HG02588 (cell line): ENCODE results near the gene TRIM22.
"Not testable (repeated sequence)": the region's sequence is repeated elsewhere in the genome, so short reads cannot be mapped to it uniquely, and the experiment has no call there.

Experiments
- ATAC-seq: cut with Tn5 transposase; IDR thresholded peaks from one replicate; pipeline ENCODE4 v1.9.1; 2021; ENCODE audit warnings: mild to moderate bottlenecking, moderate library complexity; ENCODE audit not compliant: unreplicated experiment

Gene TRIM22

GRCh38 chr11:5689551-5689983 lies at the start of gene TRIM22:
Gene TRIM22, plus strand, starts transcription at chr11:5689790. Its CDS starts 6,443 bp downstream, at chr11:5696233.
- peak; percentile 68 for ATAC-seq

- ATAC-seq: no peak
Measured at GRCh38 chr11:5639953-5640352, 49.6 kb upstream of the TRIM22 start.

GRCh38 chr11:5643585-5643984 lies 46.0 kb upstream of the TRIM22 start:
- ATAC-seq: no peak

GRCh38 chr11:5646139-5646538 lies 43.5 kb upstream of the TRIM22 start:
- ATAC-seq: no peak

GRCh38 chr11:5655474-5655873 lies 34.1 kb upstream of the TRIM22 start:
- ATAC-seq: no peak

GRCh38 chr11:5656956-5657355 lies 32.6 kb upstream of the TRIM22 start:
- ATAC-seq: not testable (repeated sequence)

- no peak for ATAC-seq
Measured at GRCh38 chr11:5658318-5658717, 31.3 kb upstream of the TRIM22 start.

- ATAC-seq: no peak
Measured at GRCh38 chr11:5663511-5663910, 26.1 kb upstream of the TRIM22 start.

GRCh38 chr11:5665051-5665570 lies 24.5 kb upstream of the TRIM22 start:
- ATAC-seq: no peak

- no peak for ATAC-seq
Measured at GRCh38 chr11:5665746-5666401, 23.7 kb upstream of the TRIM22 start.

- ATAC-seq: no peak
Measured at GRCh38 chr11:5666402-5666793, 23.2 kb upstream of the TRIM22 start.

- no peak for ATAC-seq
Measured at GRCh38 chr11:5671831-5672230, 17.8 kb upstream of the TRIM22 start.

- no peak for ATAC-seq
Measured at GRCh38 chr11:5674391-5674790, 15.2 kb upstream of the TRIM22 start.

GRCh38 chr11:5679811-5680210 lies 9.8 kb upstream of the TRIM22 start:
- no peak for ATAC-seq

- ATAC-seq: not testable (repeated sequence)
Measured at GRCh38 chr11:5682890-5683441, 6.6 kb upstream of the TRIM22 start.

GRCh38 chr11:5683620-5684019 lies 6.0 kb upstream of the TRIM22 start:
- ATAC-seq: not testable (repeated sequence)

- ATAC-seq: no peak
Measured at GRCh38 chr11:5684036-5684645, 5.4 kb upstream of the TRIM22 start.

GRCh38 chr11:5684646-5685362 lies 4.8 kb upstream of the TRIM22 start, which contains the start of gene TRIM5:
Gene TRIM5, minus strand, starts transcription at chr11:5685074. Its CDS starts 4,897 bp downstream, at chr11:5680177.
- peak; percentile 74 for ATAC-seq

GRCh38 chr11:5686426-5686825 lies 3.2 kb upstream of the TRIM22 start:
- no peak for ATAC-seq

GRCh38 chr11:5688482-5688881 lies 1.1 kb upstream of the TRIM22 start:
- ATAC-seq: no peak

- no peak for ATAC-seq
Measured at GRCh38 chr11:5690216-5690615, 626 bp downstream of the TRIM22 start.
